ENCODE data around the gene KIR2DL1.
"Not testable (repeated sequence)": the region's sequence is repeated elsewhere in the genome, so short reads cannot be mapped to it uniquely, and the experiment has no call there.

KIR2DL1 gene

GRCh38 chr19:54817670-54818536, 48.3 kb downstream of the KIR2DL1 start:
- no peak for DNase-seq (ENCODE audit: low read depth in 2 of 2)

- not testable (repeated sequence) for DNase-seq (ENCODE audit: low read depth in 2 of 2)
Observed at GRCh38 chr19:54824416-54824815, 54.8 kb downstream of the KIR2DL1 start.

GRCh38 chr19:54825326-54825725, 55.7 kb downstream of the KIR2DL1 start:
- not testable (repeated sequence) for DNase-seq (ENCODE audit: low read depth in 2 of 2)

- DNase-seq (ENCODE audit: low read depth in 2 of 2): not testable (repeated sequence)
Observed at GRCh38 chr19:54828064-54828463, 58.5 kb downstream of the KIR2DL1 start.

- not testable (repeated sequence) for DNase-seq (ENCODE audit: low read depth in 2 of 2)
Observed at GRCh38 chr19:54832496-54832895, 62.9 kb downstream of the KIR2DL1 start, which contains the start of gene KIR2DS4. TSS of gene KIR2DS4 (plus strand) at chr19:54832676.
